ENCODE measurements around the gene UBE2E2. TPM values are rescaled to one million over a fixed set of nuclear protein-coding genes. Genes with fewer than 3 reads are reported as not detected.
"Not testable (repeated sequence)": the region's sequence is repeated elsewhere in the genome, so short reads cannot be mapped to it uniquely, and the experiment has no call there.

The UBE2E2 gene
- total RNA-seq, 1 donor from 2014 or later = 89.8 TPM

DNA sequence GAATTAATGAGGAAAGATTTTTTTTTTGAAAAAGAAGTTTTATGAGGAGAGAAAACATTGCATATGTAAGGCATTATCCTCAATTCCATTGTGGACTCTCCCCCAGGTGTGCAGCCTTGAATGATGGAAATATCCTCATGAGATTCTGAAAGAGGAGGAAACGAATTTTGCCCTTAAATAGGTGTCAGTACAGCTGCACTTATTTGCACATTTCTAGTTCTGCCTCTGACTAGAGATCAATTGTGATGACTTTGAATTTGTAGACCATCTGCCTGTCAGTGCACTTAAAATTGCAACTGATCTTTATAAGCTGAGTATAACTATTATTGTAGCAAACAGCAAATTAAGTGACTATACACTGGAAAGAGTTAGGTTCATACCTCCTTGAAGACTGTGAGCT lies 141.8 kb downstream of the UBE2E2 start:
- no peaks in the 10 kb centered on the region for H3K27me3 Mint-ChIP-seq (ENCODE audit: insufficient read depth, low read depth)
- no peak overlapping the region for H3K4me3 ChIP-seq
- H3F3A ChIP-seq (ENCODE audit: low read depth) = no peaks in the 10 kb centered on the region
- H3K9ac ChIP-seq = no peak overlapping the region
- DNase-seq (ENCODE audit: low spot score) = no peak
- H3K9me3 ChIP-seq (ENCODE audit: low read depth) = no peaks in the 10 kb centered on the region
- no peak overlapping the region for H3K4me3 Mint-ChIP-seq
- no peaks in the 10 kb centered on the region for H3K4me1 ChIP-seq
- no peaks in the 10 kb centered on the region for H3K4me1 Mint-ChIP-seq
- no peak overlapping the region for H3K4me2 ChIP-seq
- H3K27ac Mint-ChIP-seq = no peak overlapping the region
- peaks cover 16% of the 10 kb centered on the region for H3K79me2 ChIP-seq (ENCODE audit: low read depth)
- H3K36me3 Mint-ChIP-seq = peaks cover 8% of the 10 kb centered on the region
- no peaks in the 10 kb centered on the region for H3K36me3 ChIP-seq
- peaks cover 13% of the 10 kb centered on the region for H3K9me3 Mint-ChIP-seq
- H2AFZ ChIP-seq (replicated peaks) = no peak overlapping the region
- no peaks in the 10 kb centered on the region for H3K27me3 ChIP-seq
- no peak overlapping the region for H3K27ac ChIP-seq
- peaks cover 8% of the 10 kb centered on the region for H4K20me1 ChIP-seq (ENCODE audit: low read depth)
- TF ChIP-seq EZH2phosphoT487 (IDR thresholded peaks at IDR 0.05) (no peak), EZH2 (IDR thresholded peaks at IDR 0.05) (no peak)
- TF ChIP-seq, protein P1, sequence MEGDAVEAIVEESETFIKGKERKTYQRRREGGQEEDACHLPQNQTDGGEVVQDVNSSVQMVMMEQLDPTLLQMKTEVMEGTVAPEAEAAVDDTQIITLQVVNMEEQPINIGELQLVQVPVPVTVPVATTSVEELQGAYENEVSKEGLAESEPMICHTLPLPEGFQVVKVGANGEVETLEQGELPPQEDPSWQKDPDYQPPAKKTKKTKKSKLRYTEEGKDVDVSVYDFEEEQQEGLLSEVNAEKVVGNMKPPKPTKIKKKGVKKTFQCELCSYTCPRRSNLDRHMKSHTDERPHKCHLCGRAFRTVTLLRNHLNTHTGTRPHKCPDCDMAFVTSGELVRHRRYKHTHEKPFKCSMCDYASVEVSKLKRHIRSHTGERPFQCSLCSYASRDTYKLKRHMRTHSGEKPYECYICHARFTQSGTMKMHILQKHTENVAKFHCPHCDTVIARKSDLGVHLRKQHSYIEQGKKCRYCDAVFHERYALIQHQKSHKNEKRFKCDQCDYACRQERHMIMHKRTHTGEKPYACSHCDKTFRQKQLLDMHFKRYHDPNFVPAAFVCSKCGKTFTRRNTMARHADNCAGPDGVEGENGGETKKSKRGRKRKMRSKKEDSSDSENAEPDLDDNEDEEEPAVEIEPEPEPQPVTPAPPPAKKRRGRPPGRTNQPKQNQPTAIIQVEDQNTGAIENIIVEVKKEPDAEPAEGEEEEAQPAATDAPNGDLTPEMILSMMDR (IDR thresholded peaks at IDR 0.05) = no peak

DNA sequence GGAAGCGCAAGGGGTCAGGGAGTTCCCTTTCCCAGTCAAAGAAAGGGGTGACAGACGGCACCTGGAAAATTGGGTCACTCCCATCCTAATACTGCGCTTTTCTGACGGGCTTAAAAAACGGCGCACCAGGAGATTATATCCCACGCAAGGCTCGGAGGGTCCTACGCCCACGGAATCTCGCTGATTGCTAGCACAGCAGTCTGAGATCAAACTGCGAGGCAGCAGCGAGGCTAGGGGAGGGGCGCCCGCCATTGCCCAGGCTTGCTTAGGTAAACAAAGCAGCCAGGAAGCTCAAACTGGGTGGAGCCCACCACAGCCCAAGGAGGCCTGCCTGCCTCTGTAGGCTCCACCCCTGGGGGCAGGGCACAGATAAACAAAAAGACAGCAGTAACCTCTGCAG lies 146.3 kb downstream of the UBE2E2 start:
- not testable (repeated sequence) for DNase-seq (ENCODE audit: low spot score); H3K36me3 Mint-ChIP-seq; H3F3A ChIP-seq (ENCODE audit: low read depth); H3K4me2 ChIP-seq; H3K79me2 ChIP-seq (ENCODE audit: low read depth); H3K9ac ChIP-seq; H3K27me3 ChIP-seq; H3K4me1 ChIP-seq; H2AFZ ChIP-seq (replicated peaks); H3K36me3 ChIP-seq; H3K4me3 Mint-ChIP-seq; H3K4me1 Mint-ChIP-seq; H3K27me3 Mint-ChIP-seq (ENCODE audit: insufficient read depth, low read depth); H3K9me3 ChIP-seq (ENCODE audit: low read depth); H4K20me1 ChIP-seq (ENCODE audit: low read depth); H3K27ac Mint-ChIP-seq; H3K4me3 ChIP-seq; H3K27ac ChIP-seq
- peaks cover 24% of the 10 kb centered on the region for H3K9me3 Mint-ChIP-seq

GRCh38 chr3:23356169-23356568 lies 153.0 kb downstream of the UBE2E2 start:
- no peak overlapping the region for H3K4me3 Mint-ChIP-seq
- Histone ChIP-seq H3K27ac (no peak overlapping the region), H3K4me1 (no peaks in the 10 kb centered on the region), H3K36me3 (peaks cover 6% of the 10 kb centered on the region), H3K4me3 (no peak overlapping the region), H3K27me3 (no peaks in the 10 kb centered on the region), H3K79me2 (ENCODE audit: low read depth) (no peaks in the 10 kb centered on the region), H4K20me1 (ENCODE audit: low read depth) (no peaks in the 10 kb centered on the region), H3K4me2 (no peak overlapping the region), H2AFZ (replicated peaks) (no peak overlapping the region), H3K9ac (no peak overlapping the region), H3K9me3 (ENCODE audit: low read depth) (peaks cover 9% of the 10 kb centered on the region), H3F3A (ENCODE audit: low read depth) (no peaks in the 10 kb centered on the region)
- H3K4me1 Mint-ChIP-seq = no peaks in the 10 kb centered on the region
- DNase-seq (ENCODE audit: low spot score) = no peak
- H3K27me3 Mint-ChIP-seq (ENCODE audit: insufficient read depth, low read depth) = no peaks in the 10 kb centered on the region
- H3K9me3 Mint-ChIP-seq = peaks cover 8% of the 10 kb centered on the region
- TF ChIP-seq EZH2phosphoT487 (IDR thresholded peaks at IDR 0.05) = no peak
- TF ChIP-seq, protein P1 (IDR thresholded peaks at IDR 0.05) = no peak
- no peak for TF ChIP-seq EZH2 (IDR thresholded peaks at IDR 0.05)
- H3K27ac Mint-ChIP-seq = peak overlapping the region; percentile 15
- H3K36me3 Mint-ChIP-seq = no peaks in the 10 kb centered on the region

GRCh38 chr3:23356923-23357322 lies 153.8 kb downstream of the UBE2E2 start:
- no peak overlapping the region for H3K4me2 ChIP-seq
- peaks cover 3% of the 10 kb centered on the region for H3K9me3 Mint-ChIP-seq
- TF ChIP-seq EZH2phosphoT487 (IDR thresholded peaks at IDR 0.05) = no peak
- TF ChIP-seq EZH2 (IDR thresholded peaks at IDR 0.05) = no peak
- H4K20me1 ChIP-seq (ENCODE audit: low read depth) = no peaks in the 10 kb centered on the region
- DNase-seq (ENCODE audit: low spot score) = no peak
- H3F3A ChIP-seq (ENCODE audit: low read depth) = no peaks in the 10 kb centered on the region
- H3K4me3 ChIP-seq = no peak overlapping the region
- no peak overlapping the region for H3K9ac ChIP-seq
- H3K4me3 Mint-ChIP-seq = no peak overlapping the region
- no peaks in the 10 kb centered on the region for H3K4me1 Mint-ChIP-seq
- H3K27ac Mint-ChIP-seq = no peak overlapping the region
- H3K27ac ChIP-seq = no peak overlapping the region
- H3K79me2 ChIP-seq (ENCODE audit: low read depth) = no peaks in the 10 kb centered on the region
- no peaks in the 10 kb centered on the region for H3K27me3 ChIP-seq
- H3K36me3 Mint-ChIP-seq = no peaks in the 10 kb centered on the region
- no peak overlapping the region for H2AFZ ChIP-seq (replicated peaks)
- no peaks in the 10 kb centered on the region for H3K4me1 ChIP-seq
- peaks cover 6% of the 10 kb centered on the region for H3K36me3 ChIP-seq
- peaks cover 9% of the 10 kb centered on the region for H3K9me3 ChIP-seq (ENCODE audit: low read depth)
- no peaks in the 10 kb centered on the region for H3K27me3 Mint-ChIP-seq (ENCODE audit: insufficient read depth, low read depth)
